Neural cell (in vitro differentiated cells): ENCODE measurements around the gene DPEP2NB. TPM values are rescaled to one million over a fixed set of nuclear protein-coding genes. Genes with fewer than 3 reads are reported as not detected.
"Not testable (repeated sequence)": the region's sequence is repeated elsewhere in the genome, so short reads cannot be mapped to it uniquely, and the experiment has no call there.

Source experiments
- H2AFZ ChIP-seq: fragments of 200-600, 300-800 bp; sonication (generic), shearing (Covaris generic); 2 replicates; pipeline ENCODE4 v1.6.0; 2014; ENCODE audit warnings: low read depth, mild to moderate bottlenecking, antibody characterized with exemption, low read length, moderate library complexity
- H3F3A ChIP-seq: fragments of 200-600 bp; shearing (Covaris generic); 2 replicates; pipeline ENCODE4 v1.6.1; 2016; ENCODE audit warnings: mild to moderate bottlenecking, moderate library complexity, mixed read lengths, antibody characterized with exemption, low read length; ENCODE audit not compliant: insufficient read depth, poor library complexity, severe bottlenecking
- H3K27ac ChIP-seq: fragments of 200-600, 300-800 bp; sonication (generic), shearing (Covaris generic); 2 replicates; pipeline ENCODE4 v1.5.1; 2014; ENCODE audit warnings: mild to moderate bottlenecking, low read length, moderate library complexity
- H3K27me3 ChIP-seq: fragments of 300-800, 200-600 bp; sonication (generic), shearing (Covaris generic); 2 replicates; pipeline ENCODE4 v1.6.0; 2014; ENCODE audit warnings: mild to moderate bottlenecking, low read depth, low read length, moderate library complexity; ENCODE audit not compliant: insufficient read depth
- H3K36me3 ChIP-seq: fragments of 300-800, 200-600 bp; sonication (generic), shearing (Covaris generic); 2 replicates; pipeline ENCODE4 v1.5.1; 2014; ENCODE audit warnings: mild to moderate bottlenecking, antibody characterized with exemption, low read length, moderate library complexity; ENCODE audit not compliant: insufficient read depth
- H3K4me2 ChIP-seq: fragments of 300-800, 200-600 bp; sonication (generic), shearing (Covaris generic); 2 replicates; pipeline ENCODE4 v1.6.0; 2014; ENCODE audit warnings: mild to moderate bottlenecking, low read length
- H3K4me3 ChIP-seq: fragments of 300-800, 200-600 bp; sonication (generic), shearing (Covaris generic); 2 replicates; pipeline ENCODE4 v1.5.1; 2014; ENCODE audit warnings: mild to moderate bottlenecking, low read length, moderate library complexity
- H3K79me2 ChIP-seq: fragments of 200-600 bp; shearing (Covaris generic); replicated peaks from 2 replicates; pipeline ENCODE4 v1.6.0; 2014; ENCODE audit warnings: mild to moderate bottlenecking, low read length, moderate library complexity; ENCODE audit not compliant: insufficient read depth
- H3K9ac ChIP-seq: fragments of 300-800, 200-600 bp; sonication (generic), shearing (Covaris generic); 2 replicates; pipeline ENCODE4 v1.6.1; 2016; ENCODE audit warnings: mild to moderate bottlenecking, low read length, mixed read lengths
- H3K9me2 ChIP-seq: fragments of 200-600 bp; shearing (Covaris generic); 2 replicates; pipeline ENCODE4 v1.6.1; 2016; ENCODE audit warnings: mild to moderate bottlenecking, low read length, mixed read lengths; ENCODE audit not compliant: insufficient read depth
- H3K9me3 ChIP-seq: fragments of 200-600, 300-800 bp; sonication (generic), shearing (Covaris generic); 2 replicates; pipeline ENCODE4 v1.6.1; 2016; ENCODE audit warnings: mild to moderate bottlenecking, mixed run types, low read length, moderate library complexity, mixed read lengths
- H4K20me1 ChIP-seq: fragments of 200-600 bp; shearing (Covaris generic); 2 replicates; pipeline ENCODE4 v1.6.1; 2016; ENCODE audit warnings: mild to moderate bottlenecking, mixed run types; ENCODE audit not compliant: insufficient read depth
- EP300 ChIP-seq: fragments of 450-650 bp; conservative IDR thresholded peaks from 2 replicates; pipeline ENCODE4 v1.6.1; 2014; ENCODE audit warnings: antibody characterized with exemption, mild to moderate bottlenecking, moderate library complexity; ENCODE audit not compliant: poor library complexity, severe bottlenecking
- EZH2 ChIP-seq: fragments of 200-600, 300-800 bp; shearing (Covaris generic), sonication (generic); IDR thresholded peaks from 2 replicates; pipeline ENCODE4 v1.6.1; 2014; ENCODE audit warnings: antibody characterized with exemption, low read length, borderline replicate concordance, mild to moderate bottlenecking; ENCODE audit not compliant: insufficient read depth, poor library complexity, severe bottlenecking
- MXI1 ChIP-seq: fragments of 450-650 bp; conservative IDR thresholded peaks from 2 replicates; pipeline ENCODE4 v1.6.1; 2014; ENCODE audit warnings: antibody characterized with exemption, mild to moderate bottlenecking; ENCODE audit not compliant: poor library complexity, severe bottlenecking
- POLR2AphosphoS5 ChIP-seq: IDR thresholded peaks from 2 replicates; pipeline ENCODE4 v1.6.1; 2012
- RAD21 ChIP-seq: fragments of 450-650 bp; conservative IDR thresholded peaks from 2 replicates; pipeline ENCODE4 v1.6.1; 2014; ENCODE audit warnings: antibody characterized with exemption, mild to moderate bottlenecking, moderate library complexity
- SMC3 ChIP-seq: fragments of 450-650 bp; conservative IDR thresholded peaks from 2 replicates; pipeline ENCODE4 v1.6.1; 2014; ENCODE audit warnings: antibody characterized with exemption, mild to moderate bottlenecking, moderate library complexity; ENCODE audit not compliant: poor library complexity
- TAF1 ChIP-seq: IDR thresholded peaks from 2 replicates; pipeline ENCODE4 v1.6.1; 2012; ENCODE audit warnings: low read depth
- polyA plus RNA-seq: library from polyadenylated mRNA; depleted of rRNA; stranded (reverse); fragments of >200 nt; gene quantifications from 2 replicates; pipeline ENCODE4 v1.2.3, GENCODE V29; 2014
- TF ChIP-seq, protein P1 (sequence below): fragments of 450-650 bp; IDR thresholded peaks from 2 replicates; pipeline ENCODE4 v1.5.1; 2014; ENCODE audit warnings: antibody characterized with exemption, mild to moderate bottlenecking, moderate library complexity; ENCODE audit not compliant: poor library complexity, severe bottlenecking
- TF ChIP-seq, protein P2 (sequence below): IDR thresholded peaks from 2 replicates; pipeline ENCODE4 v1.6.1; 2012; ENCODE audit warnings: borderline replicate concordance

The DPEP2NB gene
- polyA plus RNA-seq, 1 donor from 2014 or later = not detected

DNA sequence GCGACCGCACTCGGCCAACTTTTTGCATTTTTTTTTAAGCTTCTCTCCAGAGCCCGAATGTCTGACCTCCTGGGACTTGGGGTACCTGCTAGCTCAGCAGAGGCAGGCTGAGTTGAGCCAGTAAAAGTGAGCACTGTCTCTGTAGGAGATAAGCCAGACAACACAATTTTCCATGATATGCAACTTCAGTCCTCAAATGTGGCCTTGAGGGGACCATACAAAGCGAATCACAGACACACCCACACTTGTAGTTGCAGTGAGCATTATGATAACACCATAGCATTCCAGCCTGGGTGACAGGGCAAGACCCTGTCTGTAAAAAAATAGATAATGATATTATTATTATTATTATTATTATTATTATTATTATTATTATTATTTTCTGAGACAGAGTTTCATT is 19.0 kb downstream of the DPEP2NB start:
- no peak overlapping the region for H3K27ac ChIP-seq
- H3F3A ChIP-seq = no peaks in the 10 kb centered on the region
- H3K9me2 ChIP-seq = no peaks in the 10 kb centered on the region
- H3K9me3 ChIP-seq = no peaks in the 10 kb centered on the region
- no peak overlapping the region for H2AFZ ChIP-seq
- no peak for TF ChIP-seq POLR2AphosphoS5
- TF ChIP-seq SMC3 = no peak
- TF ChIP-seq RAD21 = no peak
- TF ChIP-seq MXI1 = no peak
- no peak for TF ChIP-seq EZH2
- TF ChIP-seq, protein P1, sequence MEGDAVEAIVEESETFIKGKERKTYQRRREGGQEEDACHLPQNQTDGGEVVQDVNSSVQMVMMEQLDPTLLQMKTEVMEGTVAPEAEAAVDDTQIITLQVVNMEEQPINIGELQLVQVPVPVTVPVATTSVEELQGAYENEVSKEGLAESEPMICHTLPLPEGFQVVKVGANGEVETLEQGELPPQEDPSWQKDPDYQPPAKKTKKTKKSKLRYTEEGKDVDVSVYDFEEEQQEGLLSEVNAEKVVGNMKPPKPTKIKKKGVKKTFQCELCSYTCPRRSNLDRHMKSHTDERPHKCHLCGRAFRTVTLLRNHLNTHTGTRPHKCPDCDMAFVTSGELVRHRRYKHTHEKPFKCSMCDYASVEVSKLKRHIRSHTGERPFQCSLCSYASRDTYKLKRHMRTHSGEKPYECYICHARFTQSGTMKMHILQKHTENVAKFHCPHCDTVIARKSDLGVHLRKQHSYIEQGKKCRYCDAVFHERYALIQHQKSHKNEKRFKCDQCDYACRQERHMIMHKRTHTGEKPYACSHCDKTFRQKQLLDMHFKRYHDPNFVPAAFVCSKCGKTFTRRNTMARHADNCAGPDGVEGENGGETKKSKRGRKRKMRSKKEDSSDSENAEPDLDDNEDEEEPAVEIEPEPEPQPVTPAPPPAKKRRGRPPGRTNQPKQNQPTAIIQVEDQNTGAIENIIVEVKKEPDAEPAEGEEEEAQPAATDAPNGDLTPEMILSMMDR = no peak
- no peak overlapping the region for H3K9ac ChIP-seq
- H3K36me3 ChIP-seq = no peaks in the 10 kb centered on the region
- H3K79me2 ChIP-seq = no peaks in the 10 kb centered on the region
- no peaks in the 10 kb centered on the region for H4K20me1 ChIP-seq
- H3K4me2 ChIP-seq = no peak overlapping the region
- no peaks in the 10 kb centered on the region for H3K27me3 ChIP-seq
- no peak overlapping the region for H3K4me3 ChIP-seq

DNA sequence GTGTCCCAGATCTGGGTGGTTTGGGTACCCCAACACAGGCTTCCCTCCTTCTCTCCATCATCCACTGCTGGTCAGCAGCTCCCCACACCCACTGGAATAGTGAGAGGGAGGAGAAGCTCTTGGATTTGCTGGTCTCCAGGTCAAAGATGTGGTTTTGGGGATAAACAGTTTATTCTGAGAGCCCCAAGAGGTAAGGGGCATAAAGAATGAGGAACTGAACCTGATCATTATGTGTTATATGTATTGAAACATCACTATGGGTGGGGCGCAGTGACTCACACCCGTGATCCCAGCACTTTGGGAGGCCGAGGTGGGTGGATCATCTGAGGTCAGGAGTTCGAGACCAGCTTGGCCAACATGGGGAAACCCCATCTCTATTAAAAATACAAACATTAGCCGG is 20.3 kb downstream of the DPEP2NB start:
- Histone ChIP-seq H3K79me2 (no peaks in the 10 kb centered on the region), H3K27ac (no peak overlapping the region)

DNA sequence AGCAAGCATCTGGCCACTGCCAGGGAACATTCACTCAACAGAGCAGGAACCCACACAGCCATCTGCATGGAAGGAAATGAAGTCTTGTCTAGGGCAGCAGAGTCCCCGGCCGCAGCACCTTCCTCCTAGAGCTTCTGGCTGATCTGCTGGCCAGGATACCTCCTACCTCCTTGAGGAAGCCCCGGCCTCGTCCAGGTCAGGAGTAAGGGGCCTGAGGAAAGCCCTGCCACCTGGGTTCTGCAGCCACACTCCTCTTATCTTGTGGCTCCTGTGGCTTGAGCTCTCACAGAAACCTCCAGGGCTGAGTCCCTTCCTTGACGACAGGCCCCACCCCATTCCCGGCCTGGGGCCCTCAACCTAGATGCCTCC is 21.7 kb downstream of the DPEP2NB start:
- not testable (repeated sequence) for H4K20me1 ChIP-seq, H3K79me2 ChIP-seq, H3K9me3 ChIP-seq, H2AFZ ChIP-seq, H3K9me2 ChIP-seq, H3K4me3 ChIP-seq, H3K27me3 ChIP-seq, H3K27ac ChIP-seq, H3F3A ChIP-seq, H3K9ac ChIP-seq, H3K4me2 ChIP-seq, H3K36me3 ChIP-seq

More for the DNA sequence above, 20.3 kb downstream of the DPEP2NB start:
- H3K36me3 ChIP-seq = no peaks in the 10 kb centered on the region
- no peaks in the 10 kb centered on the region for H3F3A ChIP-seq
- TF ChIP-seq MXI1 = no peak
- no peak for TF ChIP-seq POLR2AphosphoS5
- TF ChIP-seq TAF1 = no peak
- TF ChIP-seq RAD21 = no peak
- no peak for TF ChIP-seq EP300
- TF ChIP-seq, protein P1 = no peak
- no peak for TF ChIP-seq EZH2
- TF ChIP-seq, protein P2, sequence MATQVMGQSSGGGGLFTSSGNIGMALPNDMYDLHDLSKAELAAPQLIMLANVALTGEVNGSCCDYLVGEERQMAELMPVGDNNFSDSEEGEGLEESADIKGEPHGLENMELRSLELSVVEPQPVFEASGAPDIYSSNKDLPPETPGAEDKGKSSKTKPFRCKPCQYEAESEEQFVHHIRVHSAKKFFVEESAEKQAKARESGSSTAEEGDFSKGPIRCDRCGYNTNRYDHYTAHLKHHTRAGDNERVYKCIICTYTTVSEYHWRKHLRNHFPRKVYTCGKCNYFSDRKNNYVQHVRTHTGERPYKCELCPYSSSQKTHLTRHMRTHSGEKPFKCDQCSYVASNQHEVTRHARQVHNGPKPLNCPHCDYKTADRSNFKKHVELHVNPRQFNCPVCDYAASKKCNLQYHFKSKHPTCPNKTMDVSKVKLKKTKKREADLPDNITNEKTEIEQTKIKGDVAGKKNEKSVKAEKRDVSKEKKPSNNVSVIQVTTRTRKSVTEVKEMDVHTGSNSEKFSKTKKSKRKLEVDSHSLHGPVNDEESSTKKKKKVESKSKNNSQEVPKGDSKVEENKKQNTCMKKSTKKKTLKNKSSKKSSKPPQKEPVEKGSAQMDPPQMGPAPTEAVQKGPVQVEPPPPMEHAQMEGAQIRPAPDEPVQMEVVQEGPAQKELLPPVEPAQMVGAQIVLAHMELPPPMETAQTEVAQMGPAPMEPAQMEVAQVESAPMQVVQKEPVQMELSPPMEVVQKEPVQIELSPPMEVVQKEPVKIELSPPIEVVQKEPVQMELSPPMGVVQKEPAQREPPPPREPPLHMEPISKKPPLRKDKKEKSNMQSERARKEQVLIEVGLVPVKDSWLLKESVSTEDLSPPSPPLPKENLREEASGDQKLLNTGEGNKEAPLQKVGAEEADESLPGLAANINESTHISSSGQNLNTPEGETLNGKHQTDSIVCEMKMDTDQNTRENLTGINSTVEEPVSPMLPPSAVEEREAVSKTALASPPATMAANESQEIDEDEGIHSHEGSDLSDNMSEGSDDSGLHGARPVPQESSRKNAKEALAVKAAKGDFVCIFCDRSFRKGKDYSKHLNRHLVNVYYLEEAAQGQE = no peak
- TF ChIP-seq SMC3 = no peak
- H3K27me3 ChIP-seq = no peaks in the 10 kb centered on the region
- no peaks in the 10 kb centered on the region for H4K20me1 ChIP-seq
- H2AFZ ChIP-seq = no peak overlapping the region
- H3K9ac ChIP-seq = no peak overlapping the region
- H3K4me3 ChIP-seq = no peak overlapping the region
- no peaks in the 10 kb centered on the region for H3K9me2 ChIP-seq
- H3K9me3 ChIP-seq = no peaks in the 10 kb centered on the region
- no peak overlapping the region for H3K4me2 ChIP-seq
